OCI-M2 (cell line): ENCODE measurements around the gene KRTAP5-3.

Experiments
- DNase-seq: peaks from one replicate; lab custom pipeline; 2025; ENCODE audit not compliant: unreplicated experiment; lab: John Stamatoyannopoulos, UW

Gene KRTAP5-3

GRCh38 chr11:1643146-1643690 lies 35.0 kb upstream of the KRTAP5-3 start:
- no peak for DNase-seq

DNA sequence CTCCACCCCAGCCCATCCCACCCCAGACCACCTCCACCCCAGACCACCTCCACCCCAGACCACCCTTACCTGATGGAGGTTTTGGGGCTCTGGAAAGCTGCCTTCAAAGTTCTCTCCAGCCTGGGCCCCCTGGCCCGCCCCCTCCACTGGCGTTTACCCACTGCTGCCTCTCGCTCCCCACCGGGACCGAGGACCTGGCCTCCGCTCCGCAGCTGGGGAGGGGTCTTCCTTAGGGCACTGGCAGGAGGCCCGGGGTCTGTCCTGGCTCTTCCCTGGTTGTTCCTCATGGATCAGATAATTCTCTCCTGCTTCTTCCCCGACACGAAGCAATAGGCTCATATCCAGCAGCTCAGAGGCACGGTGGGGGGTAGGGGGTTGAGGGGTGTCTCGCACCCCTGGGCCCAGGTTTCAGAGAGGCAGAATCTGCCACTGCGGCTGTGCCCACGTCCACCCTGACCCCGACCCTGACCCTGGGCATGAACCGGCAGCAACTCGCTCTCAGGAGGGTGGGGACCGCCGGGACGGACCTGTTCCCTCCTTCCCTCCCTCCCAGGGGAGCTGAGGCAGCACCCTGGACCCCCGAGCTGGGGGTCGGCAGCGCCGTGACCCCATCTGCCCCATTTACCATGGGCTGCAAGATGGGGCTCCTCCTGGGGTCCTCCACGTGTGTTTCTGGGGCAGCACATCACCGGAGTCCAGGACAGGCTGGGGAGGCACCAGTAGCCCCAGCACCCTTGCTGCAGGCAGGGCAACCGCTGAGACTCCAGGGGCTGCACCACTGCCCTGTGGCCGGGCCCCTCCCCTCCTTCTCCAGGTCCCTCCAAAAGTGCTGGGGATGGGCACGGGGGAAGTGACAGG lies 34.3 kb upstream of the KRTAP5-3 start:
- DNase-seq = no peak

GRCh38 chr11:1641096-1641495 lies 32.8 kb upstream of the KRTAP5-3 start:
- no peak for DNase-seq

DNA sequence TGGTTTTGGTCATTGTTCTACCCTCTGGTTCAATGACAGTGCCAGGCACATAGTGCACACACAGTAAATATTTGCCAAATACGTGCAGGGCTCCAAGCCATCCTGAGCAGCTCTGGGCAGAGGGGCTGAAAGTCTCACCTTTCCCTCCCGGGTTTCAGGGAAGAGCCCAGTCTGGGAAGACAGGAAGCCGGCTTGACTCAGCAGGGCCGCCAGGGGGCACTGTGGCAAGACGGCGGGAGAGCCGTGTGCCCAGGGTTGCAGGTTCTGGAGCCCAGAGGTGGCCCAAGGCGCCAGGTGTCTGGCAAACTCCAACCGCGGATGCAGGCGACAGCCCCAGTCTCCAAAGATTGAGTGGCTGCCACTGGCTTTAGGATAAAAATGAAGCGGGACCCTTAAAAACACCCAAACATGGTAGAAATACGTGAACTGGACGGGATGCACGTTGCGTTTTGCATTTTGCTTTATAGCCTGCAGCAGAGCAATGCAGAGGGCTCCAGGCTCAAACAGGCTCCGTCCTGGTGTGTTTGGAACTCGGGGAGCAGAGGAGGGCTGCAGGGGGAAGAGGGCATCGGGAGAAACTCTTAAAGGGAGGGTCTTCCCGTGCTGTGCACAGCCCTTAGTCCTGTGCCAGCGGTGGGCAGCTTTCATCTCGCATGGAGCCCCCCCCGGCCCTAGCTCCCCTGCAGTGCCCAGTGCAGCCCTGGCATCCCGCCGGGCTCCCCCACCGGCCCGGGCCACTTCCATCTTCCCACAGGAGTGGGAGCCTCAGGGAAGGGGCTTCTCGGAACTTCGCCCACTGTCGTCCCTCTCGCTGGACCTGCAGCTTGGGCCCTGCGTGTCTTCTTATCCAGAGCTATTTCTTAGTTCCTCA lies 32.0 kb upstream of the KRTAP5-3 start:
- no peak for DNase-seq

DNA sequence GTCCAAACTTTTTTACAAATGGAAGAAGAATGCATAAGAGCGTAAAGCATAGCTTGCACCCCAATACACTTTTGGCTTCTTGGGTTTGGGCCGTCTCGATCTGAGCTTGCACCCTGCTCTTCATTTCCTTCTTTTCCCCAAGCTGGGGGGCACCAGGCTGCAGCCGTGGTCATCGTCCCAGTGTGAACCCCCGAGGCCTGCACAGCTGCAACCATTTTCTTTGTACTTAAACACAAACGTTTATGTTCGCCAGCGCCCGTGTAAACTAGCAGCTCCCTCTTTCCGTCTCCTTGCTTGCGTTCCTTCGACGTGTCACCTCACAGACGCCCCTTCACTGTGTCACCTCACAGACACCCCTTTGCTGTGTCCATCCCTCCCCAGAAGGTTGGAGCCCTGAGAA lies 31.4 kb upstream of the KRTAP5-3 start:
- no peak for DNase-seq

GRCh38 chr11:1639102-1639620 lies 30.9 kb upstream of the KRTAP5-3 start:
- no peak for DNase-seq

- no peak for DNase-seq
These were observed 30.1 kb upstream of the KRTAP5-3 start for GRCh38 chr11:1638344-1638743.

DNA sequence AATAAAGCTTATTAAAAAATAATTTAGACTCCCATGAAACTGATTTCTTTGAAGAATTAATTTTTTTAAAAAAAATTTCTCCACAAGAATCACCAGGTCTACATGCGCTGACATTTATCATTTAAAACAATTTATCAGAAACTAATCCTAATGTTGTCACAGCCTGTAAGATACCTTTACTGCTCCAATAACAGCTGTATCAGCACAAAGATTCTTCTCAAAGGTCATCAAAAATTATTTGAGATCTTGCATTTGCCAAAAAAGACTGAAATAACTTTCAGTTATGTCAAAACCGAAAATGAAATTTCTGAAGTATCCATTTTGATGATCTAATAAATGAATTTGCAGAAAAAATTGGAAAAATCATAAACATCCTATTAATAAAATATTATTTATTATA lies 29.4 kb upstream of the KRTAP5-3 start:
- DNase-seq = no peak

DNA sequence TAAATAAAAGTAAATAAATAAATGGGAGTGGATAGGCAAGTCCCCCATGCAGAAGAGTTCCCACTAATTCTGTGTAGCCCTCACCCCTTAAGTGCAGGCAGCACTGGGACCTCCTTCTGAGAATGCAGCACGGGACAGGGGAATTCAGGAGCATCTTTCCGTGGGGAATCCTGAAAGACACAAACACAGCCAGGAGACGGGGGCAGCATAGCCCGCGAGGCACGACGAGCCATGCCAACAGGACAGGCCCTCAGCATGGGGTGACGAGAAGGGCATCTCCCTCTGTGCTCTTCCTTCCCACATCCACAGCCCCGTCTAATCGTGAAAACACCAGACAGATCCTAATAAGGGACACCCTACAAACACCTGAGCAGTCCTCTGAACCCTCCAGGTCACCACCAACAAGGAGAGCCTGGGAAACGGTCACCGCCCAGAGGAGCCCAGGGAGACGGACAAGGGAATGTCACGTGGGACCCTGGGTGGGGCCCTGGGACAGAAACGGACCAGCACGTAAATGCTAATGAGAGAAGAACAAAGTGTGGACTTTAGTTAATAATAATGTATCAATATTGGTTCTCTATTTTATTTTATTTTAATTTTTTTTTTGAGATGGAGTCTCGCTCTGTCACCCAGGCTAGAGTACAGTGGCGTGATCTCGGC lies 28.2 kb upstream of the KRTAP5-3 start:
- no peak for DNase-seq

DNA sequence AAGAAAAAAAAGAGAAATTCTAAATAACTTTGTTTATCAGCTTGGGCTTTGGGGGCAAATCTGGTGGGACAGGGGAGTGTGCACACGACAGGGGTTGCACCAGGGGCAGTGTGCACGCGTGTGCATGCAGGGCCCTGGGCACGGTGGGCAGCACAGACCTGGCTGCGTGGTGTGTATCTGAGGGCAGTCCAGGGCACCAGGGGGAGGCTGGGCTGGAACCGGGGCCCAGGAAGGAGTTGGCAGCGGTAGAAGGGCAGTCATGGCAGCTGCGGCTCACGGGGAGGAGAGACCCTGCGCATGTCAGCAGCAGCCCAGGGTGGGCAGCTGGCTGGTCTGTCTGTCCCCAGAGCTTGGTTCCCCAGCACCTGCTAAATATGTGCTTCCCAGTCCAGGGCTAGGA lies 25.6 kb upstream of the KRTAP5-3 start:
- no peak for DNase-seq

GRCh38 chr11:1632053-1632714 lies 23.9 kb upstream of the KRTAP5-3 start:
- no peak for DNase-seq

GRCh38 chr11:1631066-1631568 lies 22.9 kb upstream of the KRTAP5-3 start:
- no peak for DNase-seq

GRCh38 chr11:1630271-1630670 lies 22.0 kb upstream of the KRTAP5-3 start:
- no peak for DNase-seq

- DNase-seq = no peak
These were observed 21.3 kb upstream of the KRTAP5-3 start, which contains the start of gene KRTAP5-5 for GRCh38 chr11:1629326-1630185. KRTAP5-5 (plus strand) TSS chr11:1629775; CDS start chr11:1629841, 66 bp downstream.

DNA sequence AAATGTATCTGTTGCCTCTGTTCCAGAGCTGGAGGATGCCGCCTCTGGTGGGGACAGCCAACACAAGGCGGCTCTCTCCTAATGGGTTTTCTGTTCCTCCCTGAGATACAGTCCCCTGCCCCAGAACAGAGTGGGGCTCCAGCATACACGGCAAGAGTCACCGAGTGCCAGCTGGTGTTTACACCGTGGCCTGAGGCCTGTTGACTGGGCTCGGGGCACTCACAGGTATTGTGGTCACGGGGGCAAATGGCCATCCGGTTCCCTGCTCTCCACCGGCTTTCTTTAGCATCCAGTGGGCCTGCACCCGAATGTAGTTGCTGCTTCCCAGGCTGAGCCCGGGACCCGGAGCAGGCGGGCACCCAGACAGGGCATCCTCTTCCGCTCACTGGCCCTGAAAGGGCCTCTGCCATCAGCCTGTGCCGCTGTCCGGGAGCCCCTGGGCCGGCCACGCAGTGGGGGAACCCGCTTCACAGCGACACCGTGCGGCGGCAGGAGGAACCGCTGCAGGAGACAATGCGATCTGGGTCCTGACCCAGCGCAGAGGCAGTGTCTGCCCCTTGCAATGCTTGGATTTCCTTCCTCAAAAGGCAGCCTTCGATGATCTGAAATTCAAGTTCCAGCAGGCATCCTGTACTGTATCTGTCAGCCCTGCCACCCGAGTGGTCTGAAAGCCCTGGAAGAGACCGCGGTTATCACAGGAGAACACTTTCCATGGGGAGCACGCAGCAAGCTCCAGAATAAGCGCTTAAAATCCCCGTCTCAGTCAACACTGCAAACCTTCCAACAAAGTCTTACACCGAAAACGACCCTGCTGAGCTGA lies 20.5 kb upstream of the KRTAP5-3 start:
- DNase-seq = no peak

DNA sequence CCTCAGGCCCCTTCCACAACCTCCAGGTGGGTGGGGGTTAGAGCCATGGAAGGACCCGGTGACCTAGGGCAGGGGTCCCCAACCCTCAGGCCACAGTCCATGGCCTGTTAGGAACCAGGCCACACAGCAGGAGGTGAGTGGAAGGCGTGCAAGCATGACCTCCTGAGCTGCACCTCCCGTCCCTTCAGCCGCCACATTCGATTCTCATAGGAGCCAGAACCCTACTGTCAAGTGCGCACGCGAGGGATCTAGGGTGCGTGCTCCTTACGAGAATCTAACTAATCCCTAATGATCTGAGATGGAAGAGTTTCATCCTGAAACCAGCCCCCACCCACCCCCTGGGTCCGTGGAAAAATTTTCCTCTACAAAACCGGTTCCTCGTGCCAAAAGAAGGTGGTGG lies 17.3 kb upstream of the KRTAP5-3 start:
- no peak for DNase-seq

- no peak for DNase-seq
These were observed 16.4 kb upstream of the KRTAP5-3 start for GRCh38 chr11:1624621-1625020.

DNA sequence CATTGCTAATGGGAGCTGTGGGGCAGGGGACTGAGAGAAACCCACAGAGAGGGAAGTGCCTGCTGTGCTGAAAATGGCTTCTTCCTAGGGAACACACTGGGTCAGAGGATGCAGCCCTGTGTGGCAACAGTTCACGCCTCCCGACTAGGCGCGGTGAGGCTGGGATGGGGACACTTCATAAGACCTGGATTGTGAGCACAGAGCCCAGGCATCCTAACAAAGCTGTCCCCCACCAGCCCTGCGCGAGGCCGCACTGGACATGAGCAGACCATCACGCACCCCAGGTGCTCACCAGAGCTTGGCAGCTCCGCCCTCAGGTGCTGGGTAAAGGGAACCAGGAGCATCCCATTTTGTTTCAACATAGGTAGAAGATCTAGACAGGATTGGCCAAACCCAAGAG lies 15.5 kb upstream of the KRTAP5-3 start:
- DNase-seq = no peak
